ENCODE data around the gene GRHPR. TPM values are rescaled to one million over a fixed set of nuclear protein-coding genes. Genes with fewer than 3 reads are reported as not detected.

Gene GRHPR
- total and polyA plus RNA-seq, 2 of the 8 experiments (the other 6 are each of a cell fraction or from before 2014, with no cell fraction given): 97.0 to 201 TPM

DNA sequence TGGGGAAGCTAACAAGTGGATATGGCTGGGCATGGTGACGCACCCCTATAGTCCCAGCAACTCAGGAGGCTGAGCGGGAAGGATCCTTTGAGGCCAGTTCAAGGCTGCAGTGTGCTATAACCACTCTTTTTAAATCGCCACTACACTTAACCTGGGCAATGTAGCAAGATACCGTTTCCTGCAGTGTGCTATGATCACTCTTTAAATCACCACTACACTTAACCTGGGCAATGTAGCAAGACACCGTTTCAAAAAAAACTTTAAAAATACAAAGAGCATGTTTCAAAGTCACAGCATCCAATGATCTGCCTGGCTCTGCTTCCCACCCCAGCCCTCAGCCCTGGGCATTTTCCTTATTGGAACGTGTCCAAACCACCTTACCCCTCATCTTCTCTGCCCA, 14.5 kb downstream of the GRHPR start:
- Histone ChIP-seq H3K79me2 (ENCODE audit: control insufficient read depth in 1 of 2, insufficient read depth in 2 of 2, low read length in 2 of 2) (peaks cover 0 to 19% of the 10 kb centered on the region in 2 experiments; a peak in 2 of 4 replicates), H2BK120ac (replicated peaks; ENCODE audit: low read depth, low read length) (no peak overlapping the region), H4K91ac (replicated peaks; ENCODE audit: insufficient read length, low read length) (no peak overlapping the region), H3K36me3 (ENCODE audit: control insufficient read depth in 2 of 4, insufficient read depth in 4 of 4, low read length in 3 of 4) (peaks cover 35 to 70% (median 54%) of the 10 kb centered on the region in 4 experiments), H2BK5ac (ENCODE audit: low read depth, low read length) (no peak overlapping the region), H3K27me3 (replicated peaks in 1 of 4; ENCODE audit: control insufficient read depth in 3 of 4, extremely low read depth in 1 of 4, insufficient read depth in 3 of 4, low read length in 3 of 4) (no peaks in the 10 kb centered on the region), H2AFZ (ENCODE audit: low read length) (no peak overlapping the region), H3K4me3 (ENCODE audit: extremely low read depth in 1 of 4, insufficient read depth in 2 of 4, low read depth in 3 of 4, low read length in 4 of 4) (no peak overlapping the region), H3K79me1 (ENCODE audit: low read depth, low read length) (peaks cover 2% of the 10 kb centered on the region), H3K14ac (ENCODE audit: insufficient read length) (no peak overlapping the region), H3K4ac (replicated peaks; ENCODE audit: insufficient read length, low read depth, low read length) (no peak overlapping the region), H4K5ac (ENCODE audit: insufficient read length, low read depth, low read length) (no peak overlapping the region), H2BK12ac (ENCODE audit: low read depth, low read length) (no peak overlapping the region), H3K23ac (ENCODE audit: insufficient read length) (no peak overlapping the region), H3K18ac (ENCODE audit: extremely low read depth, low read length) (no peak overlapping the region), H3K23me2 (ENCODE audit: low read depth, low read length) (peaks cover 4% of the 10 kb centered on the region; the same call in 1 of the 2 replicates), H3K4me2 (ENCODE audit: insufficient read depth in 1 of 2, low read depth in 2 of 2, low read length in 2 of 2) (no peak overlapping the region), H4K20me1 (replicated peaks in 1 of 2; ENCODE audit: control insufficient read depth in 1 of 2, insufficient read depth in 2 of 2, low read length in 2 of 2) (peaks cover 11 to 28% of the 10 kb centered on the region in 2 experiments), H2BK20ac (ENCODE audit: low read length) (no peak overlapping the region), H3K9ac (replicated peaks in 1 of 4; ENCODE audit: extremely low read depth in 1 of 4, low read depth in 3 of 4, low read length in 3 of 4) (no peak overlapping the region), H3K4me1 (replicated peaks in 1 of 4; ENCODE audit: control insufficient read depth in 3 of 4, insufficient read depth in 4 of 4, low read length in 3 of 4) (peaks cover 3 to 15% (median 9%) of the 10 kb centered on the region in 4 experiments), H2BK15ac (ENCODE audit: low read length) (no peak overlapping the region), H3K27ac (ENCODE audit: low read depth, low read length) (no peak overlapping the region), H3K9me3 (ENCODE audit: insufficient read depth in 2 of 2, low read depth in 1 of 2, low read length in 1 of 2) (no peaks in the 10 kb centered on the region), H2AK5ac (ENCODE audit: low read depth, low read length) (no peak overlapping the region), H4K8ac (ENCODE audit: extremely low read depth, insufficient read depth, low read length) (no peak overlapping the region), H3K56ac (replicated peaks; ENCODE audit: insufficient read length, low read depth, low read length) (no peak overlapping the region)
- 95% methylated on average over 6 of the region's 6 CpGs; no CpG with 5 or more reads in 1 of the 2 experiments for WGBS, 2 experiments (ENCODE audit: extremely low coverage in 1 of 2, insufficient coverage in 1 of 2, insufficient read length in 1 of 2, insufficient replicate concordance in 2 of 2, low coverage in 1 of 2, low lambda C conversion rate in 2 of 2, missing lambda C conversion rate in 1 of 2)
- CTCF ChIA-PET (ENCODE audit: partially characterized antibody): interaction anchor here (1.4 kb wide), 1 partner anchor 29 kb away, joined by 6 read pairs; no protein-coding TSS in a partner anchor
- POLR2A ChIA-PET (ENCODE audit: partially characterized antibody): interaction anchor here (0.8 to 3.2 kb wide), 7 partner anchors 10 to 29 kb away, joined by 3 to 14 read pairs (median 4); no protein-coding TSS in a partner anchor
- TF ChIP-seq CHD2 (IDR thresholded peaks at IDR 0.05; ENCODE audit: low read length): no peak
- TF ChIP-seq BACH1 (IDR thresholded peaks at IDR 0.05; ENCODE audit: low read length): no peak
- no peak for TF ChIP-seq RFX5 (IDR thresholded peaks at IDR 0.05; ENCODE audit: borderline replicate concordance, low read depth, low read length)
- TF ChIP-seq POLR2AphosphoS5 (IDR thresholded peaks at IDR 0.05; ENCODE audit: low read depth, low read length): 0 out of 2 replicates have a peak, but pooled peaks have one; percentile 6
- FAIRE-seq (no peak), DNase-seq (ENCODE audit: low read depth in 1 of 2, low spot score in 2 of 2) (no peak)

Data from H1 (cell line).